Skeletal muscle tissue (tissue), 4 donors: ENCODE measurements around the gene NRXN2. TPM values are rescaled to one million over a fixed set of nuclear protein-coding genes. Genes with fewer than 3 reads are reported as not detected.

Experiments
- H3K27ac ChIP-seq: one replicate; pipeline ENCODE4 v1.7.0; 2013; ENCODE audit warnings: mild to moderate bottlenecking, low read depth, low read length, inconsistent platforms
- H3K27me3 ChIP-seq, 3 donors: one replicate each; pipeline ENCODE4 v1.7.0; 2013; ENCODE audit warnings: low read length in 3 of 3; ENCODE audit not compliant: control insufficient read depth in 3 of 3, insufficient read depth in 3 of 3
- H3K36me3 ChIP-seq, 3 donors: one replicate each; pipeline ENCODE4 v1.7.0; 2013; ENCODE audit warnings: low read length in 3 of 3; ENCODE audit not compliant: control insufficient read depth in 3 of 3, insufficient read depth in 3 of 3
- H3K4me1 ChIP-seq, 3 donors: one replicate each; pipeline ENCODE4 v1.7.0; 2013; ENCODE audit warnings: low read length in 3 of 3, mild to moderate bottlenecking in 3 of 3; ENCODE audit not compliant: control insufficient read depth in 3 of 3, insufficient read depth in 3 of 3
- H3K4me3 ChIP-seq, 3 donors: one replicate each; pipeline ENCODE4 v1.7.0; 2013; ENCODE audit warnings: low read length in 3 of 3
- H3K9ac ChIP-seq, 3 donors: one replicate each; pipeline ENCODE4 v1.7.0; 2013; ENCODE audit warnings: low read length in 3 of 3, mild to moderate bottlenecking in 3 of 3, moderate library complexity in 2 of 3, low read depth in 1 of 3
- H3K9me3 ChIP-seq, 3 donors: one replicate each; pipeline ENCODE4 v1.7.0; 2013; ENCODE audit warnings: low read length in 3 of 3; ENCODE audit not compliant: control insufficient read depth in 3 of 3
- total RNA-seq: library from RNA; depleted of rRNA; stranded (reverse); fragments of >200 nt; gene quantifications from one replicate; pipeline ENCODE4 v1.2.3, GENCODE V29; 2014
- donor health status: Osteomylitis.

NRXN2 gene
- 9.4 TPM for total RNA-seq

DNA sequence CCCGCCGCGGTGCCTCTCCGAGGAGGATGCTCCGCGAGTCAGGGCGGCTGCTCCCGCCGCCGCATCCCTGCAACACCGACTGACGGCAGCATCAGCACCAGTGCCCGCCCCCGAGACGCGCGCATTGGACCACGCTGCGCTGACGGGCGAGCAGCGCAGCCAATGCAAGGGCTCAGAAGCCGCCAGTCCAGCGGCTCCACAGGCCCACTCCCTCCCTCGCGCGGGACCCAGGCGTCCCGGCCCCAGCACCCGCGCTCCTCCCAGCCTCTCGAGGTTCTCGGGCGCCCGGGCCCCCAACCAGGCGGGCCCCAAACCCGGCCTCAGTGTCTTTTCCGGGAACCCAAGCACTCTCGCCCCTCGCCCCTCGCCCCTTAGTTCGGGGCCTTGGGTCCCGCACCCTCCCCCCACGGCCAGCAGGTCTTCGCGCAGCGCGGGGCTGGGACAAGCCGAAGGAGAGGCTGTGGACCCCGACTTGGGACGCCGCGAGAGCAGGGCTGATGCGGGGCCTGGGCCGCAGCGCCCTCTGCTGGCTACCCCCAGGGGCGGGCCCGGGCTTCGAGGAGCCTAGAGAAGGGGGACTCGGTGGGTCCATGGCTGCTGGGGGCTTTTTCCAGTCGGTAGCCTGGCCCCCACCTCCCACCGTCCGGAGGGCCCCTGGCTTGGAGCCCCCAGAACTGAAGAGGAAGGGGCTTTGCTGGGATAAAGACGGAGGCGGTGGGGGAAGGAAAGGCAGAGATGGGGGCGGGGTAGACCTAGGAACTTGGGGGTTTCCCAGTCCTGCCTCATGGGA is at the start of gene NRXN2:
TSS of gene NRXN2 (minus strand) at position 81 of the 790 bp plus-strand sequence. CDS start 9,498 bp downstream, outside the sequence.
- Histone ChIP-seq H3K36me3 (no peaks in the 10 kb centered on the region), H3K9me3 (no peaks in the 10 kb centered on the region), H3K4me3 (peak within 1 kb of the TSS; percentile 7 to 73 (median 61)), H3K27ac (no peak within 1 kb of the TSS), H3K9ac (peak within 1 kb of the TSS; percentile 10 to 62 (median 45)), H3K4me1 (peaks cover 0 to 5% (median 4%) of the 10 kb centered on the region in 3 donors), H3K27me3 (peaks cover 31 to 39% (median 36%) of the 10 kb centered on the region in 3 donors)

DNA sequence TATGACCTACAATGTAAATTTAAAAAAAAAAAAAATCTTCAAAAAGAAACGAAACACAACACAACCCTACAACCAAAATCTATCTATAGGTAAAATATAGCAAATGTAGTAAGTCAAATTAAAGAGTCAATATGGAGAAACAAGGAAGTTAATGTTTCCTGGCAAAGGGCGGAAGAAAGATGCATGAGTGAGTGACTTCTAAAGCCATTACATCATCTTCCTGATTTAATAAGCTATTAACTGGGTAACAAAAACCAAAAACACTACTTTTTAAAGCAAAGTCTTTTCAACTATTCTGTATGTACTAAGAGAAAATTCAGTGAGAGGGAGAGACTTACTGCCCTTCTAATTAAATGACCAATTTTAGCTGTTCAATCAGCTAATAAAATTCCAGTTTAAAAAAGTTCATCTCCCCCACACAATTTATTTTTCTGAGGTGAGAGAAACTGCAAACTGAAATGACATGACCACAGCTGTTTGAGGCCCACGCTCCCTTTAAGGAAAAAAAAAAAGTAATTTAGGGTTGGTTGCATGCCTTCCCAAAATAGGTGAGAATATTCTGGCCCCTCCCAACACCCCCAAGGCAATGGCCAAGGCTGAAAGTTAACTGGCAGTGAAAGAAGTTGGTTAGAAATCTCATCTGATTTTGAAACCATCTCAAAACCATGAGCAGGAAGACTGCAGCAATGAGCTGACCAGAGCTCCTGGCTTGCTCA is 49.5 kb upstream of the NRXN2 start:
- peak overlapping the region in 2 of 3 donors; percentile 11 to 25 for H3K9ac ChIP-seq
- H3K36me3 ChIP-seq = peaks cover 65 to 95% (median 91%) of the 10 kb centered on the region in 3 donors
- no peak overlapping the region for H3K27ac ChIP-seq
- no peaks in the 10 kb centered on the region for H3K27me3 ChIP-seq
- no peaks in the 10 kb centered on the region for H3K9me3 ChIP-seq
- no peak overlapping the region for H3K4me3 ChIP-seq
- H3K4me1 ChIP-seq = peaks cover 59 to 70% (median 62%) of the 10 kb centered on the region in 3 donors

DNA sequence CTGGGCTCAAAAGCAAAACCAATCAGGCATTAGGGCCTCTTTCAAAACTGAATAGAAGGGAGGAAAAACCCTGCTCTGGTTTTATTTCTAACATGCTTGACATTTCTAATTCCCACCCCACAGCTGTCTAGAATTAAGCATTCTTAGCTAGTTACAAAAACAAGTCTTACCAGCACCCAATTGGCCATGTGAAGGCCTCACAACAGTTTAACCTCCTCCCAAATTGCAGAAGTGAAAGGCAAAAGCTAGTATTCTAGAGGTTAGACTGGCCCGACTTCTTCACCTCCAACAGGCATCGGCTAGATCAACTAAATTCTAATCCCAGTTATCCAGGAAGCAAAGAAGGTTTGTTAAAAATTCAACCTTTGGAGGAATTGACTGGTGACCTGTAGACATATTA is 48.9 kb upstream of the NRXN2 start:
- H3K9ac ChIP-seq = peak overlapping the region in 1 of 3 donors; percentile 11
- no peak overlapping the region for H3K4me3 ChIP-seq
- no peak overlapping the region for H3K27ac ChIP-seq

DNA sequence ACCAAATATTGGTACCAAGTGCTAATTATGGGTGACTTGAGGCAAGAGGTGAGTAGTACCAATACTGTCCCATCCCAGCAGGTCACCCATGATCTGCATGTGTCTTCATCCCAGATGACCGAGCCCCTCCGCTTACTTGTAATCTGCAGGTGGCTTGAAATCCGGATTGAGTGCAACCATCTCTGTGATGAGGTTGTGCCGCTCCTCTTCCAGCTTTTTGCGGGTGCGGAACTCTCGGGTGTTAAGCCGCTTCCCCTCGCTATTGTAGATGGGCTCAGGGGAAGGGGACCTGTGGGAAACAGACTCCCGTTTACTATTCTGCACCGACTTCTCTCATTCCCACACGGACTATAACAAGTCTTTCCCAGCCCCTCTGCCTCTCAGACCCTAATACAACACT is 47.1 kb upstream of the NRXN2 start:
- Histone ChIP-seq H3K27ac (no peak overlapping the region), H3K36me3 (peaks cover 75 to 93% (median 91%) of the 10 kb centered on the region in 3 donors), H3K4me3 (no peak overlapping the region), H3K9ac (no peak overlapping the region), H3K9me3 (no peaks in the 10 kb centered on the region), H3K27me3 (no peaks in the 10 kb centered on the region), H3K4me1 (peaks cover 46 to 62% (median 53%) of the 10 kb centered on the region in 3 donors)

More for the DNA sequence above, 48.9 kb upstream of the NRXN2 start:
- Histone ChIP-seq H3K4me1 (peaks cover 61 to 70% (median 62%) of the 10 kb centered on the region in 3 donors), H3K9me3 (no peaks in the 10 kb centered on the region), H3K27me3 (no peaks in the 10 kb centered on the region), H3K36me3 (peaks cover 69 to 96% (median 94%) of the 10 kb centered on the region in 3 donors)

DNA sequence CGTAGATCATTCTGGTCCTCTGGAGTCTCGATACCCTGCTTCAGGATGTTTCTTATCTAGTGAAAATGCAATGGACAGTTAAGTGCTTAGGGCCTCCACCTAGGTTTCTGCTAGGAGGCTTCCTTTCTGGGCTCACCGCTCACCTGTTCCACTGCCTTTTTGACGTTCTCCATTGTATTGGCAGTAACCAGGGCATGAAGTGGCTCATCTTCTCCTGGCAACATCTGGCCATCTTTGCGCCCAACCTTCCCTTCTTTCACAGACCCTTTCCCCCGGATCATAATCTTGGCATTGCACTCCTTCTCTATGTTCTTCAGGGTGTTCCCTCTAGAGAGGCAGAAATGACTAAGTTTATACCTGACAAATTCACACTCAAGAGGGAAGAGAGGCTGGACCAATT is 46.3 kb upstream of the NRXN2 start:
- Histone ChIP-seq H3K4me1 (peaks cover 47 to 62% (median 54%) of the 10 kb centered on the region in 3 donors), H3K9ac (no peak overlapping the region), H3K27ac (no peak overlapping the region)

DNA sequence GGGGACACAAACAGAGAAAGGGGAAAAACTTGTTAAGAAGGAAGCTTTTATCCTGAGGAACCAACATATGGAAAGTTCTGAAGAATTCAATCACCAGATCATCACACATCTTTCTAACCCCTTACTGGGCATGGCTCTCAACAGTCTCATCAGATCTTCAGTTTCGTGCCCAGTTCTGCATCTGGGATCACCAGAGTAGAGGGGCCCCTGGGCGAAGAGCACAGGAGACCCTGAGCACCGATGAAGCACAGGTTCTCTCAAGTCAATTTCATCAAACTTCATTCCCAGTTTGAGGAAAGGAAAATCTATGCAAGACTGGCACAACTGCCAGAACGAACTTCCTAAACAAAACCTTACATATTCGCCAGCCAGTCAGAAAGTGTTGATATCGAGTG is 45.3 kb upstream of the NRXN2 start:
- H3K9ac ChIP-seq = peak overlapping the region in 1 of 3 donors; percentile 10
- peaks cover 50 to 62% (median 56%) of the 10 kb centered on the region in 3 donors for H3K4me1 ChIP-seq
- peaks cover 77 to 89% (median 86%) of the 10 kb centered on the region in 3 donors for H3K36me3 ChIP-seq
- no peak overlapping the region for H3K27ac ChIP-seq
- H3K4me3 ChIP-seq = no peak overlapping the region
- no peaks in the 10 kb centered on the region for H3K9me3 ChIP-seq
- H3K27me3 ChIP-seq = no peaks in the 10 kb centered on the region

More for the DNA sequence above, 46.3 kb upstream of the NRXN2 start:
- Histone ChIP-seq H3K9me3 (no peaks in the 10 kb centered on the region), H3K36me3 (peaks cover 79 to 93% (median 92%) of the 10 kb centered on the region in 3 donors), H3K27me3 (no peaks in the 10 kb centered on the region), H3K4me3 (no peak overlapping the region)

DNA sequence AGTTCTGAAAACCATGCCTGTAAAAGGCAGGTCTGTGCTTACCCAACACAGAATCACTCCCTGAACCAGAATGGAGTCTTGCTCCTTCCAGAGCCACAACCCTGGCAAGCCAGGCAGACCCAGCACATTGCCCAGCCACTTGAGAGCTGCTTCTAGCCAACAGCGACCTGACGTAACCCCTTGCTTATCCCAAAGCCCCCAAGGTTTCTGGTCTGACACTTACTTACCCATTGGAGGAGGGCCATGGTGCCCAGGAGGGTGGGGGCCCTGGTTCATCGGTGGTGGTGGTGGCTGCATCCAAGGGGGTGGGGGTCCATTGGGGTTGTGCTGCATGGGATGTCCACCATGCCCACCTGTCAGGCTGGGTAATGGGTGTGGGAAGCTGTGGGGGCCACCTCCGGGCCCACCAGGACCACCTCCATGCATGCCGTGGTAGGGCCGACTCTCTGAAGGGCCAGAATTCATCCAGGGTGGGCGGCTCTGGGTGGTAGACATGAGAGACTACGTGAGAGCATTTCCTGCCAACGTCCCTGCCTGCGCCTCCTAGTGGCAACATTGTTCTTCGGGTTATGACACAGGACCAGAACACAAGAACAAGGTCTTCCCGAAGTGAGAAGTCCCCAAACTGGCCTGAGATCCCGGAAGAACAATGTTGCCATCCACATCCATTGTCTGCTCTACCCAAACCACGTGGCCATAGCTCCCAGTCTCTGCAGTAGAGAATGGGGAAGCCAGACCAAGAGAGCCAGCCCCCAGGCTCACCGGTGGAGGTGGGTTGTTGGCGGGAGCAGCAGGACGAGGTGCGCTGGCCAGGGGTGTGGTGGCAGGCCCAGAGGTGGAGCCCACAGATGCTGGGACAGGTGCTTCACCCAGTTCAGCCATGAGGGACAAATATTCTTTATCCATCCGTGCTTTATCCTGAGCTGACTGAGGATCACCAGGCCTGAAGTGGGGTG is 44.6 kb upstream of the NRXN2 start:
- peak overlapping the region; percentile 63 for H3K27ac ChIP-seq
- H3K9me3 ChIP-seq = no peaks in the 10 kb centered on the region
- H3K36me3 ChIP-seq = peaks cover 72 to 83% (median 80%) of the 10 kb centered on the region in 3 donors
- H3K4me3 ChIP-seq = no peak overlapping the region
- H3K4me1 ChIP-seq = peaks cover 49 to 62% (median 56%) of the 10 kb centered on the region in 3 donors
- H3K27me3 ChIP-seq = no peaks in the 10 kb centered on the region
- peak overlapping the region; percentile 8 to 58 (median 10) for H3K9ac ChIP-seq

DNA sequence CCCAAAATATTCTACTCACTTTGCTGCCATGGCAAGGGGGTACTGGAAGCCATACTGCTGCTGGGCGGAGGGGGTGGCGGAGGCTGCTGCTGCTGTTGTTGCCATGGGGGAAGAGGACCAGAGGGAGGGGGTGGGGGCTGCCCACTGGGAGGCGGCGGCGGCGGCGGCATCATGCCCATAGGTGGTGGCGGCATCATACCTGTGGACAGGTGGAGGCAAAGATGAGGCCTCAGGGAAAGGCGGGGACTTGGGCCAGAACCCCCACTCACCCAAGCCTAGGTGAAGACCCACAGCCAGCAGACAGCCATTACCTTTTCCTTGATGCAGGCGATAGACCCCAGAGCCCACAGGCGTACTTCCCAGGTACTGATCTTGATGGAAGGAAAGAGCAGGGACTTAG is 43.9 kb upstream of the NRXN2 start:
- Histone ChIP-seq H3K36me3 (peaks cover 70 to 76% (median 72%) of the 10 kb centered on the region in 3 donors), H3K27ac (peak overlapping the region; percentile 63), H3K9me3 (no peaks in the 10 kb centered on the region), H3K27me3 (no peaks in the 10 kb centered on the region), H3K9ac (peak overlapping the region in 1 of 3 donors; percentile 10), H3K4me3 (no peak overlapping the region), H3K4me1 (peaks cover 50 to 63% (median 57%) of the 10 kb centered on the region in 3 donors)
